Loucy (cell line): ENCODE measurements around the gene TTBK2.

ENCODE experiments used
- H2AFZ ChIP-seq: fragments of 200-600 bp; sonication (generic); 2 replicates; pipeline ENCODE4 v1.6.0; 2016; ENCODE audit warnings: antibody characterized with exemption, mild to moderate bottlenecking, low read length, moderate library complexity
- H3F3A ChIP-seq: fragments of 200-600 bp; 2 replicates; pipeline ENCODE4 v1.6.0; 2016; ENCODE audit warnings: antibody characterized with exemption, low read depth, mild to moderate bottlenecking
- H3K27me3 ChIP-seq: fragments of 200-600 bp; sonication (generic); 2 replicates; pipeline ENCODE4 v1.6.1; 2014; ENCODE audit warnings: low read length, mild to moderate bottlenecking; ENCODE audit not compliant: insufficient read depth, poor library complexity, severe bottlenecking
- H3K36me3 ChIP-seq: fragments of 200-600 bp; sonication (generic); 2 replicates; pipeline ENCODE4 v1.6.1; 2016; ENCODE audit warnings: low read length; ENCODE audit not compliant: insufficient read depth
- H3K4me1 ChIP-seq: fragments of 200-600 bp; sonication (generic); 2 replicates; pipeline ENCODE4 v1.5.1; 2014; ENCODE audit warnings: low read length, mild to moderate bottlenecking; ENCODE audit not compliant: insufficient read depth, poor library complexity, severe bottlenecking
- H3K4me2 ChIP-seq: fragments of 200-600 bp; sonication (generic); 2 replicates; pipeline ENCODE4 v1.6.0; 2014; ENCODE audit warnings: antibody characterized with exemption, low read length, low read depth, mild to moderate bottlenecking; ENCODE audit not compliant: poor library complexity, severe bottlenecking
- H3K4me3 ChIP-seq: fragments of 200-600 bp; sonication (generic); 2 replicates; pipeline ENCODE4 v1.5.1; 2014; ENCODE audit warnings: low read length, mild to moderate bottlenecking, mixed read lengths; ENCODE audit not compliant: poor library complexity, severe bottlenecking
- H3K79me2 ChIP-seq: fragments of 200-600 bp; sonication (generic); 2 replicates; pipeline ENCODE4 v1.6.1; 2014; ENCODE audit warnings: low read length; ENCODE audit not compliant: insufficient read depth
- H3K9ac ChIP-seq: fragments of 200-600 bp; sonication (generic); 2 replicates; pipeline ENCODE4 v1.6.0; 2014; ENCODE audit warnings: mild to moderate bottlenecking, low read depth, low read length, moderate library complexity; ENCODE audit not compliant: poor library complexity, severe bottlenecking
- H3K9me2 ChIP-seq: fragments of 200-600 bp; sonication (generic); replicated peaks from 2 replicates; pipeline ENCODE4 v1.6.1; 2016; ENCODE audit warnings: low read depth, low read length, mixed read lengths
- H3K9me3 ChIP-seq: fragments of 200-600 bp; sonication (generic); 2 replicates; pipeline ENCODE4 v1.6.1; 2014; ENCODE audit warnings: mild to moderate bottlenecking, antibody characterized with exemption, low read length, low read depth; ENCODE audit not compliant: insufficient read depth
- H4K20me1 ChIP-seq: fragments of 200-600 bp; sonication (generic); 2 replicates; pipeline ENCODE4 v1.6.0; 2014; ENCODE audit warnings: antibody characterized with exemption, low read length, mild to moderate bottlenecking; ENCODE audit not compliant: insufficient read depth, poor library complexity, severe bottlenecking
- CTCF ChIP-seq: fragments of 200-600 bp; sonication (generic); conservative IDR thresholded peaks from 2 replicates; pipeline ENCODE4 v1.5.1; 2014; ENCODE audit warnings: mild to moderate bottlenecking, antibody characterized with exemption, low read length
- EZH2phosphoT487 ChIP-seq: fragments of 200-600 bp; IDR thresholded peaks from 2 replicates; pipeline ENCODE4 v1.6.1; 2018; ENCODE audit warnings: antibody characterized with exemption, mild to moderate bottlenecking, moderate library complexity, borderline replicate concordance

TTBK2 gene

GRCh38 chr15:42879443-42879842 lies 41.1 kb downstream of the TTBK2 start:
- Histone ChIP-seq H3K4me3 (no peak overlapping the region), H3K27me3 (no peaks in the 10 kb centered on the region), H3F3A (no peaks in the 10 kb centered on the region), H3K9me3 (no peaks in the 10 kb centered on the region), H2AFZ (no peak overlapping the region), H3K4me1 (no peaks in the 10 kb centered on the region), H3K9ac (no peak overlapping the region), H3K79me2 (no peaks in the 10 kb centered on the region; the same call in 1 of the 2 replicates), H4K20me1 (no peaks in the 10 kb centered on the region), H3K4me2 (no peak overlapping the region), H3K36me3 (no peaks in the 10 kb centered on the region), H3K9me2 (no peaks in the 10 kb centered on the region)
- TF ChIP-seq CTCF = no peak
- TF ChIP-seq EZH2phosphoT487 = no peak

DNA sequence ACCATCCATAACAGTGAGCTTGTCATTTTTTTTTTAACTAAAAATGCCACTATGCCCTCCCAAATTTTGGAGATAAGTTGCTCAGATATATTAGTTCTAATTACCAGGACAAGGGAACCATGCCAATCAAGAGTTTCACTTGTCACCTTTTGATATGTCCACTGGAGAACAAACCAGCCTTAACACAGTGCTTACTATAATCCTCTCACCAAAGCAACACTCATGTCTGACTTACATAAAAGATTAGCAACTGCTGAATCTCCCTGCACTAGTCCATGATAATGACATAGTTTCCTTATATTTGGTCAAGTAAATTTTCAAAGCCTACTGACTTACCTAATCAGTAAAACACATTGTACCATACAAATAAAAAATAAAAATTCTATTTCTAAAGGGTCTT lies 44.4 kb downstream of the TTBK2 start:
- Histone ChIP-seq H3K9me3 (no peaks in the 10 kb centered on the region), H3K27me3 (no peaks in the 10 kb centered on the region), H3K9ac (no peak overlapping the region), H3K79me2 (no peaks in the 10 kb centered on the region; the same call in 1 of the 2 replicates), H3K4me2 (no peak overlapping the region), H4K20me1 (no peaks in the 10 kb centered on the region), H3K36me3 (no peaks in the 10 kb centered on the region; the same call in 1 of the 2 replicates), H3K4me3 (no peak overlapping the region), H3K4me1 (no peaks in the 10 kb centered on the region), H3K9me2 (no peaks in the 10 kb centered on the region), H3F3A (no peaks in the 10 kb centered on the region), H2AFZ (no peak overlapping the region)
- TF ChIP-seq EZH2phosphoT487 (no peak), CTCF (no peak)

GRCh38 chr15:42868683-42869082 lies 51.9 kb downstream of the TTBK2 start:
- no peaks in the 10 kb centered on the region for H3K27me3 ChIP-seq
- no peak overlapping the region for H3K4me3 ChIP-seq
- H3K4me1 ChIP-seq = no peaks in the 10 kb centered on the region
- TF ChIP-seq CTCF (no peak), EZH2phosphoT487 (no peak)
- H3K9me2 ChIP-seq = no peaks in the 10 kb centered on the region
- H2AFZ ChIP-seq = no peak overlapping the region
- no peaks in the 10 kb centered on the region for H3K9me3 ChIP-seq
- H3K9ac ChIP-seq = no peak overlapping the region
- no peak overlapping the region for H3K4me2 ChIP-seq
- H3F3A ChIP-seq = no peaks in the 10 kb centered on the region
- H3K79me2 ChIP-seq = no peaks in the 10 kb centered on the region
- peaks cover 8% of the 10 kb centered on the region; the same call in 1 of the 2 replicates for H3K36me3 ChIP-seq
- H4K20me1 ChIP-seq = peaks cover 2% of the 10 kb centered on the region
